ENCODE measurements around the gene DPEP3. TPM values are rescaled to one million over a fixed set of nuclear protein-coding genes. Genes with fewer than 3 reads are reported as not detected.

The DPEP3 gene
- total RNA-seq, 1 experiment from 2014 or later = 1.6 TPM

GRCh38 chr16:68022728-68023537 is 42.6 kb upstream of the DPEP3 start, which contains the start of the genes DDX28 and DUS2 (continued):
- TF ChIP-seq TEAD1 (CRISPR knock-in tag; IDR thresholded peaks at IDR 0.05) (peak; percentile 79; the same call in 1 of the 2 replicates), ATF3 (CRISPR knock-in tag; conservative IDR thresholded peaks at IDR 0.05) (no peak; the same call in 1 of the 2 replicates), FOXP1 (CRISPR knock-in tag; IDR thresholded peaks at IDR 0.05; ENCODE audit: borderline replicate concordance) (no peak; the same call in 1 of the 2 replicates), JAZF1 (CRISPR knock-in tag; IDR thresholded peaks at IDR 0.05) (no peak), MXD4 (CRISPR knock-in tag; IDR thresholded peaks at IDR 0.05; ENCODE audit: borderline replicate concordance) (no peak), E2F5 (CRISPR knock-in tag; IDR thresholded peaks at IDR 0.05) (0 out of 2 replicates have a peak, but pooled peaks have one; percentile 29), ZBTB21 (CRISPR knock-in tag; IDR thresholded peaks at IDR 0.05; ENCODE audit: borderline replicate concordance) (no peak), ZNF121 (CRISPR knock-in tag; IDR thresholded peaks at IDR 0.05) (peak; percentile 55; the same call in 1 of the 2 replicates), PRDM15 (CRISPR knock-in tag; IDR thresholded peaks at IDR 0.05) (peak; percentile 53), PRRX2 (CRISPR knock-in tag; IDR thresholded peaks at IDR 0.05) (no peak), FOXK1 (CRISPR knock-in tag; IDR thresholded peaks at IDR 0.05) (peak; percentile 100)
- TF ChIP-seq, protein P1, sequence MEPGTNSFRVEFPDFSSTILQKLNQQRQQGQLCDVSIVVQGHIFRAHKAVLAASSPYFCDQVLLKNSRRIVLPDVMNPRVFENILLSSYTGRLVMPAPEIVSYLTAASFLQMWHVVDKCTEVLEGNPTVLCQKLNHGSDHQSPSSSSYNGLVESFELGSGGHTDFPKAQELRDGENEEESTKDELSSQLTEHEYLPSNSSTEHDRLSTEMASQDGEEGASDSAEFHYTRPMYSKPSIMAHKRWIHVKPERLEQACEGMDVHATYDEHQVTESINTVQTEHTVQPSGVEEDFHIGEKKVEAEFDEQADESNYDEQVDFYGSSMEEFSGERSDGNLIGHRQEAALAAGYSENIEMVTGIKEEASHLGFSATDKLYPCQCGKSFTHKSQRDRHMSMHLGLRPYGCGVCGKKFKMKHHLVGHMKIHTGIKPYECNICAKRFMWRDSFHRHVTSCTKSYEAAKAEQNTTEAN (CRISPR knock-in tag; IDR thresholded peaks at IDR 0.05) = peak; percentile 81; the same call in 1 of the 2 replicates
- TF ChIP-seq, protein P2, sequence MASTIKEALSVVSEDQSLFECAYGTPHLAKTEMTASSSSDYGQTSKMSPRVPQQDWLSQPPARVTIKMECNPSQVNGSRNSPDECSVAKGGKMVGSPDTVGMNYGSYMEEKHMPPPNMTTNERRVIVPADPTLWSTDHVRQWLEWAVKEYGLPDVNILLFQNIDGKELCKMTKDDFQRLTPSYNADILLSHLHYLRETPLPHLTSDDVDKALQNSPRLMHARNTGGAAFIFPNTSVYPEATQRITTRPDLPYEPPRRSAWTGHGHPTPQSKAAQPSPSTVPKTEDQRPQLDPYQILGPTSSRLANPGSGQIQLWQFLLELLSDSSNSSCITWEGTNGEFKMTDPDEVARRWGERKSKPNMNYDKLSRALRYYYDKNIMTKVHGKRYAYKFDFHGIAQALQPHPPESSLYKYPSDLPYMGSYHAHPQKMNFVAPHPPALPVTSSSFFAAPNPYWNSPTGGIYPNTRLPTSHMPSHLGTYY (CRISPR knock-in tag; IDR thresholded peaks at IDR 0.05) = no peak
- TF ChIP-seq, protein P3, sequence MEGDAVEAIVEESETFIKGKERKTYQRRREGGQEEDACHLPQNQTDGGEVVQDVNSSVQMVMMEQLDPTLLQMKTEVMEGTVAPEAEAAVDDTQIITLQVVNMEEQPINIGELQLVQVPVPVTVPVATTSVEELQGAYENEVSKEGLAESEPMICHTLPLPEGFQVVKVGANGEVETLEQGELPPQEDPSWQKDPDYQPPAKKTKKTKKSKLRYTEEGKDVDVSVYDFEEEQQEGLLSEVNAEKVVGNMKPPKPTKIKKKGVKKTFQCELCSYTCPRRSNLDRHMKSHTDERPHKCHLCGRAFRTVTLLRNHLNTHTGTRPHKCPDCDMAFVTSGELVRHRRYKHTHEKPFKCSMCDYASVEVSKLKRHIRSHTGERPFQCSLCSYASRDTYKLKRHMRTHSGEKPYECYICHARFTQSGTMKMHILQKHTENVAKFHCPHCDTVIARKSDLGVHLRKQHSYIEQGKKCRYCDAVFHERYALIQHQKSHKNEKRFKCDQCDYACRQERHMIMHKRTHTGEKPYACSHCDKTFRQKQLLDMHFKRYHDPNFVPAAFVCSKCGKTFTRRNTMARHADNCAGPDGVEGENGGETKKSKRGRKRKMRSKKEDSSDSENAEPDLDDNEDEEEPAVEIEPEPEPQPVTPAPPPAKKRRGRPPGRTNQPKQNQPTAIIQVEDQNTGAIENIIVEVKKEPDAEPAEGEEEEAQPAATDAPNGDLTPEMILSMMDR (IDR thresholded peaks at IDR 0.05) = no peak
- TF ChIP-seq, protein P4, sequence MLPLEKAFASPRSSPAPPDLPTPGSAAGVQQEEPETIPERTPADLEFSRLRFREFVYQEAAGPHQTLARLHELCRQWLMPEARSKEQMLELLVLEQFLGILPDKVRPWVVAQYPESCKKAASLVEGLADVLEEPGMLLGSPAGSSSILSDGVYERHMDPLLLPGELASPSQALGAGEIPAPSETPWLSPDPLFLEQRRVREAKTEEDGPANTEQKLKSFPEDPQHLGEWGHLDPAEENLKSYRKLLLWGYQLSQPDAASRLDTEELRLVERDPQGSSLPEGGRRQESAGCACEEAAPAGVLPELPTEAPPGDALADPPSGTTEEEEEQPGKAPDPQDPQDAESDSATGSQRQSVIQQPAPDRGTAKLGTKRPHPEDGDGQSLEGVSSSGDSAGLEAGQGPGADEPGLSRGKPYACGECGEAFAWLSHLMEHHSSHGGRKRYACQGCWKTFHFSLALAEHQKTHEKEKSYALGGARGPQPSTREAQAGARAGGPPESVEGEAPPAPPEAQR (CRISPR knock-in tag; IDR thresholded peaks at IDR 0.05) = no peak
- TF ChIP-seq, protein P5, sequence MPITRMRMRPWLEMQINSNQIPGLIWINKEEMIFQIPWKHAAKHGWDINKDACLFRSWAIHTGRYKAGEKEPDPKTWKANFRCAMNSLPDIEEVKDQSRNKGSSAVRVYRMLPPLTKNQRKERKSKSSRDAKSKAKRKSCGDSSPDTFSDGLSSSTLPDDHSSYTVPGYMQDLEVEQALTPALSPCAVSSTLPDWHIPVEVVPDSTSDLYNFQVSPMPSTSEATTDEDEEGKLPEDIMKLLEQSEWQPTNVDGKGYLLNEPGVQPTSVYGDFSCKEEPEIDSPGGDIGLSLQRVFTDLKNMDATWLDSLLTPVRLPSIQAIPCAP (CRISPR knock-in tag; IDR thresholded peaks at IDR 0.05) = peak; percentile 84; the same call in 1 of the 2 replicates
- TF ChIP-seq, protein P6, sequence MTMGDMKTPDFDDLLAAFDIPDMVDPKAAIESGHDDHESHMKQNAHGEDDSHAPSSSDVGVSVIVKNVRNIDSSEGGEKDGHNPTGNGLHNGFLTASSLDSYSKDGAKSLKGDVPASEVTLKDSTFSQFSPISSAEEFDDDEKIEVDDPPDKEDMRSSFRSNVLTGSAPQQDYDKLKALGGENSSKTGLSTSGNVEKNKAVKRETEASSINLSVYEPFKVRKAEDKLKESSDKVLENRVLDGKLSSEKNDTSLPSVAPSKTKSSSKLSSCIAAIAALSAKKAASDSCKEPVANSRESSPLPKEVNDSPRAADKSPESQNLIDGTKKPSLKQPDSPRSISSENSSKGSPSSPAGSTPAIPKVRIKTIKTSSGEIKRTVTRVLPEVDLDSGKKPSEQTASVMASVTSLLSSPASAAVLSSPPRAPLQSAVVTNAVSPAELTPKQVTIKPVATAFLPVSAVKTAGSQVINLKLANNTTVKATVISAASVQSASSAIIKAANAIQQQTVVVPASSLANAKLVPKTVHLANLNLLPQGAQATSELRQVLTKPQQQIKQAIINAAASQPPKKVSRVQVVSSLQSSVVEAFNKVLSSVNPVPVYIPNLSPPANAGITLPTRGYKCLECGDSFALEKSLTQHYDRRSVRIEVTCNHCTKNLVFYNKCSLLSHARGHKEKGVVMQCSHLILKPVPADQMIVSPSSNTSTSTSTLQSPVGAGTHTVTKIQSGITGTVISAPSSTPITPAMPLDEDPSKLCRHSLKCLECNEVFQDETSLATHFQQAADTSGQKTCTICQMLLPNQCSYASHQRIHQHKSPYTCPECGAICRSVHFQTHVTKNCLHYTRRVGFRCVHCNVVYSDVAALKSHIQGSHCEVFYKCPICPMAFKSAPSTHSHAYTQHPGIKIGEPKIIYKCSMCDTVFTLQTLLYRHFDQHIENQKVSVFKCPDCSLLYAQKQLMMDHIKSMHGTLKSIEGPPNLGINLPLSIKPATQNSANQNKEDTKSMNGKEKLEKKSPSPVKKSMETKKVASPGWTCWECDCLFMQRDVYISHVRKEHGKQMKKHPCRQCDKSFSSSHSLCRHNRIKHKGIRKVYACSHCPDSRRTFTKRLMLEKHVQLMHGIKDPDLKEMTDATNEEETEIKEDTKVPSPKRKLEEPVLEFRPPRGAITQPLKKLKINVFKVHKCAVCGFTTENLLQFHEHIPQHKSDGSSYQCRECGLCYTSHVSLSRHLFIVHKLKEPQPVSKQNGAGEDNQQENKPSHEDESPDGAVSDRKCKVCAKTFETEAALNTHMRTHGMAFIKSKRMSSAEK (CRISPR knock-in tag; IDR thresholded peaks at IDR 0.05; ENCODE audit: borderline replicate concordance) = no peak

Measured in WTC11 (cell line).